ENCODE measurements around the gene LRRC37B.
"Not testable (repeated sequence)": the region's sequence is repeated elsewhere in the genome, so short reads cannot be mapped to it uniquely, and the experiment has no call there.

LRRC37B gene

DNA sequence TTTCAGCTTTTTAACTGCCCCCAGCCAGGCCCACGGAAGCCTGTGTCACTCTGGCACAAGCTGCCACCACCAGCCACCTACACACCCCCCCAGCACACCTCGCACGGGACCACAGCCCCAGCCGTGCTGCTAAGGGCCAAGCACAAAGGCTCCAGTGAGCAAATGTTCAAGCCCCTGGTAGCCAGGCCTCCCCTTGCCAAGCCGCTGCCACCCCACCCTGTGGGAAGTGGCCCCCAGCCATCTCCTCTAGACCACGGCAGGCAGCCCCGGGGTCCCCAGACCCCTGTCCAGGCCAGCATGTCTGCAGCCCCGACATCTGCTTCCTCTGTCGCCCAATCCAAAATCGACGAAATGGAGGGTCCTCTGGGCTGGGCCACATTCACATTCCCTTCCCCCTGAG, 35.1 kb downstream of the LRRC37B start:
- DNase-seq: not testable (repeated sequence)

DNA sequence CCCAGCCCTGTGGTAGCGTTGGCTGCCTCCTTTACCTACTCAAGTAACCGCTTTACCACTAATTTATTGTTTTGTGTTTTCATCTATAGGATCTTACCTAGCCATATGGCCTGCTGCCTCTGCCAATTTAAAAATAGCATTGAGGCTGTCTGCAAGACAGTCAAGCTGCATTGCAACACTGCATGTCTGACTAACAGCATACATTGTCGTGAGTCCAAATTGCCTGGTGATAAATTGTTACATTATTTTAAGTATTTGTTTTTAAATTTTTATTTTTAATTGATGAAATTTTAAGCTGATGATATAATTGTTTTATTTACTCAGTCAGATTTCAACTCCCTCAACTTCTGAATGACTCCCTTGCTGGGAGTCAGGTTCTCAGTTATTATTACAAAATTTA, 38.4 kb downstream of the LRRC37B start:
- not testable (repeated sequence) for DNase-seq

DNA sequence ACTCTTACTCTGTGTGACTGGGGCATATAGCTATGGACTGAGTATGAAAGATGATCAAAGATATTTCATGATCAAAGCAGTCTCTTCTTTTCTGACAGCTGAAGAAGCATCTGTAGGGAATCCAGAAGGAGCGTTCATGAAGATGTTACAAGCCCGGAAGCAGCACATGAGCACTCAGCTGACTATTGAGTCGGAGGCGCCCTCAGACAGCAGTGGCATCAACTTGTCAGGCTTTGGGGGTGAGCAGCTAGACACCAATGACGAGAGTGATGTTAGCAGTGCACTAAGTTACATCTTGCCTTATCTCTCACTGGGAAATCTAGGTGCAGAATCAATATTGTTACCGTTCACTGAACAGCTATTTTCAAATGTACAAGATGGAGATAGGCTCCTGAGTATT, 40.5 kb downstream of the LRRC37B start:
- DNase-seq: not testable (repeated sequence)

DNA sequence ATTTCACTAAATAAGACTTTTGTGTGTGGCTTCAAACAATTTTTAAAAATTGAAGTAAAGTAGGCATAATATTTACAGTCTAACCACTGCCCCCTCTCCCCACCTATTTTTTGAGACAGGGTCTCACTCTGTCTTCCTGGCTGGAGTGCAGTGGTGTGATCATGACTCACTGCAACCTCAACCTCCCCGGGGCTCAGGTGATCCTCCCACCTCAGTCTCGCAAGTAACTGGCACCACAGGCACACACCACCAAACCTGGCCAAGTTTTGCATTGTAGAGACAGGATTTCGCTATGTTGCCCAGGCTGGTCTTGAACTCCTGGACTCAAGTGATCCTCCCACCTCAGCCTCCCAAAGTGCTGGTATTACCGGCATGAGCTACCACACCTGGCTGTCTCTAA, 47.8 kb downstream of the LRRC37B start:
- DNase-seq: not testable (repeated sequence)

DNA sequence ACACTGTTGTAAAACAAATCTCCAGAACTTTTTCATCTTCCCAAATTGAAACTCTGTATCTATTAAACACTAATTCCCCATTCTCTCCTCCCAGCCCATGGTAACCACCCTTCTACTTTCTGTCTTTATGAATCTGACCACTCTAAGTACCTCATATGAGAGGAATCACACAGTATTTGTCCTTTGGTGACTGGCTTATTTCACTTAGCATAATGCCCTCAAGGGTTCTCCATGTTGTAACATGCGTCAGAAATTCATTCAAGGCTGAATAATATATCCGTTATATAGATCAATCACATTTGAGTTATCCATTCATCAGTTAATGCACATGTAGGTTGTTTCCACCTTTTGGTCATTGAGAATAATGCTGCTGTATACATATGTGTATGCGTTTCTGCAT, 48.2 kb downstream of the LRRC37B start:
- DNase-seq: not testable (repeated sequence)

DNA sequence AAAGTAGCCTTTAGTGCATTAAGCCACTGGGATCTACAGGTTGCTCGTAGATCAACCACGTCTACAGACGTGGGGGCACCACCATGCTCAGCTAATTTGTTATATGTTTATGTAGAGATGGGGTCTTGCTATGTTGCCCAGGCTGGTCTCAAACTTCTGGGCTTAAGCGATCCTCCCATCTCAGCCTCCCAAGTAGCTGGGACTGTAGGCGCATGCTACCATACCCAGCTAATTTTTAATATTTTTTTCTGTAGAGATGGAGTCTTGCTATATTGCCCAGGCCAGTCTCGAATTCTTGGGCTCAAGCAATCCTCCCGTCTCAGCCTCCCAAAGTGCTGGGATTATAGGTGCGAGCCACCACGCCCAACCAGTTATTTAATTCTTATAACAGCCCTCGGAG, 49.3 kb downstream of the LRRC37B start:
- DNase-seq: not testable (repeated sequence)

DNA sequence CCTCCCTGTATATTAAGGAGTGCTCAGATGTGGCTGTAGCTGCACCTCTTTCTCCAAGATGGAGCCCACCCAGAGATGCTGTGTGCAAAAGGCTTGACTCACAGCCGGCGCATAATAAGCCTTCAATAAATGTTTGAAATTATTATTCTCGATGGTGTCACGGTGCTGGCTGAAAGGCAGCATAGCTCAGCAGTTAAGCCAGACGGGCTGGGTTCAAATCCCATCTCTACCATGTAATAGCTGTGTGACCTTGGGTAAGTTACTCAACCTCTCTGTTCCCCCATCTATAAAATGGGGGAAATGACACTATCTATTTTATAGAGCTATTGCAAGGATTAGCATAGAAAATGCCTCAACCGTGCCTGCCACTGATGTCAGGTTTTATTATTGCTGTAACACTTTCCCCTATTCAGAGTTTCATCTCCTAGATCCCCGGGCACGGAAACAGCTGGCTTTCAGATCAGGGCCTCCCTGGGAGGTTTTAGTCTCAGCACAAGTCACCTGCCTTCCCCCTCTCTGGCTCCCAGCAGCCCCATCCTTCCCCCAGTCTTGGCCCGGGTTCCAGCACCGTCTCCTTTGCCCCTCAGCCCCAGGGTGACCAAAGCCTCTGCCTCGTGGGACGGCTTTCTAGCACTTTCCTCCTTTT, 50.4 kb downstream of the LRRC37B start:
- not testable (repeated sequence) for DNase-seq

DNA sequence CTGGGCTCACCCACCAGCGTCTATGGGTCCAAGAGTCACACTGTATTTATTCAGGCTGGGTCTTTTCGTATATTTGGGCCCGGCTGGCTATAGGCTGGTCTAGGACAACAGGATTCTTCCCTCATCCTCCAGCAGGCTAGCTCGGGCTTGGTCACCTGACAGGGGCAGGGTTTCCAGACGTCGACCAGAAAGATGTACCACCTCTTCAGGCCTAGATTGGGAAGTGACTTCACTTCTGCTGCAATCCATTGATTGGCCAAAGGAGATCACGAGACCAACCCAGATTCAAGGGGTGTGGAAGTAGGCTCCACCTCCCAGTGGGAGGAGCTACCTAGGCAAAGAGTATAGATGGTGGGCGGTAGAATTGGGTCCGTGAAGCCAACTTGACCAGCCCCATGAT, 53.5 kb downstream of the LRRC37B start:
- not testable (repeated sequence) for DNase-seq

DNA sequence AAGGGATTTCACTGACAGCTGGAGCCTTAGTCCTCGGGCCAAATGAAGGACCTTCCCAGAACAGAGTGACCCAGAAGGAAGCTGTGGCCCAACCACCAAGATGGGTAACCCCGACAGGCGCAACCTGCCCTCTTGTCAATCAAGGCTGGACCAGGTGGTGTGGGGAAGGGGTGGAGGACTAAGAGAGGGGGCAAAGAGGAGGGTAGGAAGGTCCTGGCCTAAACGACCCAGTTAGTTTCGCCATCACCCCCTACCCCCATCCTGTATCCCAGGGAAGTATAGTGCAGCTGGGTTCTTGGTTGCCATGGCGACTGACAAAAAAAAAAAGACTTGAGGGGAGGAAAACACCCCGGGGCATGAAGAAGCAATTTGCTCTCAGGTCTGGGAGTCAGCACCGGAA, 54.7 kb downstream of the LRRC37B start:
- DNase-seq: not testable (repeated sequence)

DNA sequence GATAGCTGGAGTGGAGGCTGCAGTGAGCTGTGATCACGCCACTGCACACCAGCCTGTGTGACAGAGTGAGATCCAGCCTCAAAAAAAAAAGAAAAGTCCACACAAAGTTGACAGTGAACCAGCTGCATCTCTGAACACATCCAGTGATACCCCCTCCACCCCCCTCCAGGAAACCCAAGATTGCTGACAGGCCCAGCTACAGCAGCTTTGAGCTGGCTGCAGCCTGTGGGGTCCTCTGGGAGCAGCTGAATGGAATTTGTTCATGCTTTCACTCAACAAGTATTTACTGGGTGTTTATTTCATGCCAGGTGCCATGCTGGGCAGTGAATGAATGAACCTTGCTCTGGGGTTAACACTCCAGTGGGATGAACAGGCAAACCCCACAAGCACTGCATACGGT, 56.9 kb downstream of the LRRC37B start:
- not testable (repeated sequence) for DNase-seq

DNA sequence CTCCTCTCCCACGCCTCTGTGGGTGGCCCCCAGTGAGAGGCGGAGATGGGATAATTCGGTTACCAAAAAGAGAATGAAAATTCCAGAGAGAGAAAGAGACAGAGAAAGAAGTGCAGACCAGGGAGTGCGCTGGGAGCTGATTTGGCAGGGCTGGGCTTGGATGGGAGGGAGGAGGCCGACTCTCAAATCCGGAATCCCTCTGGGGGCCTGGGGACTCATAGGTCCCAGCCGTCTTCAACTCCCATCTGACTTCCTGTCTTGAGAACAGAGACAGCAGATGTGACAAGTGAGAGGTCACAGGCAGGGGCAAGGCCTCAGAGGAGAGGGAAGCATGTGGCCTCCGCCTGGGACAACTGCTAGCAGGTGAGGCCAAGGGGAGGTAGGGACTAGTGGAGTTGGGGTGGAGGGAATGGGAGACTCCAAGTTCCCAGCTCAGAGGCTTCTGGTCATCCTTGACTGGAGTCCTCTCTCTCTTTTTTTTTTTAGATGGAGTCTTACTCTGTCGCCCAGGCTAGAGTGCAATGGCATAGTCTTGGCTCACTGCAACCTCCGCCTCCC, 59.0 kb downstream of the LRRC37B start:
- DNase-seq: not testable (repeated sequence)

DNA sequence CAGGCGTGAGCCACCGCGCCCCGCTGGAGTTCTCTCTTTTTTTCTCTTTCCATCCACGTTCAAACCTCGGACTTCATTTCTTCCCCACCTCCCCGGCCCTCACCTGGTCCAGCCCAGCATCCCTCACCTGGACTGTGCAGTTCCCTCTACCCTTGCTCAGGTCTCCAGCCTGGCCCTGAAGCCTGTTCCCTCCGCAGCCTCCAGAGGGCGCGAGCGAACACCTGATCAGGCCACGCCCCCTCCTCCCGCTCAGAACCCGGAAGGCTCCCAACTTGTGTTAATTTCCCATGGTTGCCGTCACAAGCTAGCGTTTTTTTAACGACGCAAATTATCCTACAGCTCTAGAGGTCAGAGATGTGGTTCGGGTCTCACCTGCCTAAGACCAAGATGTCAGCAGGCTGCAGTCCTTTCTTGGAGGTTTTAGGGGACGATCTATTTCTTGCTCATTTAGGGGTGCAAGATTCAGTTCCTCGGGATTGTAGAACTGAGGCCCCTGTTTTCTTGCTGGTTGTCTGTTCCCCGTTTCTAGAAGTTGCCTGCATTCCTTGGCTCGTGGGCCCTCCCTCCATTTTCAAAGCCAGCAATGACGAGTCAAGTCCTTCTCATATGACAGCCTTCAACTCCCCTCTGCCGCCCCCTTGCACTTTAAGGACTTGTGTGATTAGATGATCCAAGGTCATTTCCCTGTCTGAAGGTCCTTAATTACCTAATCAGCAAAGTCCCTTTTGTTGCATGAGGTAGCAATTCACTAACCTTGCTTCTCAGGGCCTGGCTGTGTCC, 59.9 kb downstream of the LRRC37B start:
- DNase-seq: not testable (repeated sequence)

DNA sequence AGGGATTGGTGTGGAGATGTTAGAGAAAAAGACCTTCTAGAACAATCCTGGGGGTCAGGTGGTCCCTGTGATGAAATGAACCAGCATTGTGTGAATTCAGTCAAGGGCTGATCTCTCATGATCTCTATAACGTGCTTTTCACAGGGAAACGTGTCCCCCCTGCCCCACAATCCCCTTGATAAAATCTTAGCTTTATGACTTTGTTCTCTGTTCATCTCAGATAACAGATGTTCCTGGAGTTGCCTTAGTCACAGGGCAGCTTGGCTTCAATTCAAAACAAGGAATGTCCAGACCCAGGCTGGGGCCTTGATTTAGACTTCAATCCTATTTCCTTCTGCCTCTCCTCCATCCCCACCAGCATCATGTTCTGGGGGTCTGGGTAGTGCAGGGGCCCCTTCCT, 61.9 kb downstream of the LRRC37B start:
- DNase-seq: not testable (repeated sequence)

DNA sequence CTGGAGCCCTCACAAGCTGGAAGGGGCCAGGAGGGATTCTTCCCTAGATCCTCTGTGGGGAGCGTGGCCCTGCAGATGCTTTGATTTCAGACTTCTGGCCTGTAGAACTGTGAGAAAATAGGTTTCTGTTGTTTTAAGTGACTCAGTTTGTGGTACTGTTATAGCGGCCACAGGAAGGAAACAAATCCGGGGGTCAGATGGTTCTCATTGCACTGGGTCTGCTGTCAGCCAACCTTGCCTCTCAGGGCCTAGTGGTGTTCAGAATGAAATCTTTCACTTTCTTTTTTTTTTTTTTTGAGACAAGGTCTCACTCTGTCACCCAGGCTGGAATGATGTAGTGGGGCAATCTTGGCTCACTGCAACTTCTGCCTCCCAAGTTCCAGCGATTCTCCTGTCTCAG, 64.8 kb downstream of the LRRC37B start:
- not testable (repeated sequence) for DNase-seq

DNA sequence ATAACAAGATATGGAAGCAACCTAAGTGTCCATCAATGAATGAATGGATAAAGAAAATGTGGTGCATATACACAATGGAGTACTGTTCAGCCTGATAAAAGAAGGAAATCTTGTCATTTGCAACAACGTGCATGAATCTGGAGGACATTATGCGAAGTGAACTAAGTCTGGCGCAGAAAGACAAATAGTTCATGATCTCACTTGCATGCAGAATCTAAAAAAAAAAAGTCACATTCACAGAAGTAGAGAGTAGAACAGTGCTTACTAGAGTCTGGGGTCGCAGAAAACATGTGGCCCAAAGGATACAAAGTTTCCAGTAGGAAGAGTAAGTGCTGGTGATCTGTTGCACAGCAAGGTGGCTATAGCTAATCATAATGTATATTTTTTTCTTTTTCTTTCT, 65.9 kb downstream of the LRRC37B start:
- DNase-seq: not testable (repeated sequence)

DNA sequence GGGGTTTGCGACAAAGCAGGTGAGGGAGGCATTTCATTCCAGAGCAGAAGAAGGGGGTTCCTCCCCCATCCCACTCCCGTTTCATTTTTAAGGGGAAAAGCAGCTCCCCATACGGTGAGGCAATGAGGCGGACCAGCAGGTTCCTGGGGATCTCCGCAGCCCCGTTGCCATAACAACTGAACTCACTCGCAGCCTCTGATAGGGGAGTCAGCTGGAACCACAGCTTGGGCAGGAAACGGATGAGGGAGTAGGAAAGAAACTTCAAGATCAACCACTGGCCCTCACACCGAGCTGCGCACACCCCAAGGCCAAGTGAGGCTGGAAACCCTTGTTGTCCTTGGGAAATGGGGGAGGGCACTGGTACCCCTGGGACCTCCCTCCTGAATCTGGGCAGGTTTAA, 72.6 kb downstream of the LRRC37B start:
- not testable (repeated sequence) for DNase-seq

DNA sequence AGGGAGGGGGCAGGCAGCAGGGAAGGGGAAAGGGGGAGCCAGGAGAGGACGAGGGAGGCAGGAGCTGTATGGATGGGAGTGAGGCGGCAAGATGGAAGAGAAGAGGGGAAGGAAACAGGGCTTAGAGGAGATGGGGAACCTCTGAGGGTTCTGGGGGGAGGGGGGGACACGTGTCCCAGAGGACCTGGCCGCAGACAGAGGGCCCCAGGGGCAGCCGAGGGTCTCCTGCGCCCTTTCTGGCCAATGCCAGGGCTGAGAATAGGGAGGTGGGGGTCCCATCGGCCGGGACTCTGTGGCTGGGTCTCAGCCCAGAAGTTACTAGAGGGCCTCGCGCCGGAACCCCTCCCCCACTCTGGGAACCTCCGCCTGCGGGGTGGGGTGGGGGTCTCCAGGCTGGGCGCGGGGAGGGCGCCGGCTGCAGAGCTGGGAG, 76.4 kb downstream of the LRRC37B start:
- not testable (repeated sequence) for DNase-seq

DNA sequence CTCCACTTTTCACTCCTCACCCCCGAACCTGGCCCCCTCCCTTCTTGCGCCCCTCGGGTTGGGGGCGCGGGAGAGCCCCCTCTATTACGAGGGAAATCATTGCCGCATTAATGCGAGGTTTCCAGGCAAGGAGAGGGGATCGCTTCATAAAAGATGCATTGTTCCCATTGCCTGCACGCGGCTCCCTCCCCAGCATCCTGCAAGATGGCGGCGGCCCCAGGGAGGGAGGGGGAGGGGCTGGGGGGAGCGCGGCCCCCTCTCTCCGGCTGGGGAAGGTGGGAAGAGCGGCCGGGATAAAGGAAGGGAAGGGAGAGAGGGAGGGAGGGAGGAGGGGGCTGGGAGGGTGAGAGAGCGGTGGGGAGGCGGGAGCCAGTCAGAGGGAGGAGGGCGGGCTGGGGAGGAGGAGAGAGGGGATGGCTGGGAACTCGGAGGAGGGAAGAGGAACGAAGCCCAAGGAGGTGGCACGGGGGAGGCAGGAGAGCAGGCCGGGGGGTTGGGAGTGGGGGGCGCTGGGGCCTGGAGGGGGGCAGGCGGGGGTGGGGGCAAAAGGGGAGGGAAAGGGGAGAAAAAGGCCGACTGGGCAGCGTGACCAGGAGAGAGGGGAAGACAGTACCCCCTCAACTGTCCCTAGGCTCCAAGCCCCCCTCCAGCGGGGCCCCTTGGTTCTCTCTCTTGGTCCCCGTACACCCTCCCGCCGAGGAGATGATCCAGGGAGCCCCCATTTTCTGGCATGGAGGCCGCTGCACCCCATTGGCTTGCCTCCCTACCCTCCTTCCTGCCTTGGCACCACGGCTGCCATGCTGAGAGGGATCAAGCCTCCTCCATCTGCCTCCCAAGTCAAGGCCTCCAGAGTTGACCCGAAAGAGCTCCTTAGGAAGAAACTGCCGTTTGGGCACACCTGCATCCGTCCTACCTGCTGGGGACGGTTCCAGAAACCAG, 77.1 kb downstream of the LRRC37B start:
- DNase-seq: not testable (repeated sequence)

DNA sequence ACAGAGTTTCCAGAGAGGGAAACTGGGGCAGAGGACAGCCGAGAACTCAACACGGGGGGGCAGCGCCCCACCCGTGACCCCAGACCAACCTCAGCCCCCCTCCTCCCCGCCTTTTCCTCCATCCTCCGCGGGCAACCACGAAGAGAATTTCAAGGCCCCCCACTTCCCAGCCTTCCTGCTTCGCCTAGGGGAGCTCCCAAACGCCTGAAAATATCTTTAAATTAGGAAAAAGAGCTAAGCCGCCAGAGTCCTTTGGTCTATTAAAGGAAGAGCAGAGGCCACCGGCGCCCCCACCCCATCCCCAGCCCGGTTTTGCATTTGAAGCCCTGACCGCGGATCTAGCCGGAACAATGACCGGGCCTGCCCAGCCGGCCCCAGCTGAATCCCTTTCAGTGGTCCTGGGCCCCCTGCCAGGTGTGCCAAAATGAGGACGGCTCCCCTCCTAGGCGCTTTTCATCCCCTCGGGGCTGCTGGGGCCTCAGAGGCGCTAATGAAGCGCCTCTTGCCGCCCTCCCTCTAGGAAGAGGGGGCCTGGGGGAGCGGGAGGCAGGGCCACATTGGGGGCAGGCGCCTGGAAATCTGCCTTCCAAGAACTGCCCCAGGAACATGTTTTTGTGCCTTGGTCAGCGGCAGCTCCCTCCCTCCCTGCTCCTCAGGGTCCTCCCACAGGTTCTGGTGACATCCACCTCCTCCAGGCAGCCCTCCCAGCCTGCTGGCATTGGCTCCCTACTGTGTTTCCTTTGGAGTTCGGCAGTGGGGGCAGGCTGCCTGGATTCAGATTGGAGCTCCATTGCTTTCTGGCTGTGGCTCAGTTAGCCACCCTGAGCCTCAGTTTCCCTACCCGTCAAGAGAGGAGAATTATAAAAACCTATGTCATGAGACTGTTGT, 78.0 kb downstream of the LRRC37B start:
- not testable (repeated sequence) for DNase-seq

DNA sequence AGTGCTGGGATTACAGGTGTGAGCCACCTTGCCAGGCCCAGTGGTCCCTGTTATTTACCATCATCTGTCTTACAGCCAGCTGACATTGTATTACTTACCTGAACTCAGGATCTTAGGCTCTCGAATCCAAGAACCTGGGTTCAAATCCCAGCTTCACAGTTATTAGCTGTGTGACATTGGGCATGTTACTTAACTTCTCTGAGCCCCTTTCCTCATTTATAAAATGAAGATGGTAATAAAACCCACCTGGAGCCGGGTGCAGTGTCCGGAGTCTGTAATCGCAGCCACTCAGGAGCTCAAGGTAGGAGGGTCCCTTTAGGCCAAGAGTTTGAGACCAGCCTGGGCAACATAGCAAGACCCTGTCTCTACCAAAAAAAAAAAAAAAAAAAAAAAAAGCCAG, 79.7 kb downstream of the LRRC37B start:
- DNase-seq: not testable (repeated sequence)

DNA sequence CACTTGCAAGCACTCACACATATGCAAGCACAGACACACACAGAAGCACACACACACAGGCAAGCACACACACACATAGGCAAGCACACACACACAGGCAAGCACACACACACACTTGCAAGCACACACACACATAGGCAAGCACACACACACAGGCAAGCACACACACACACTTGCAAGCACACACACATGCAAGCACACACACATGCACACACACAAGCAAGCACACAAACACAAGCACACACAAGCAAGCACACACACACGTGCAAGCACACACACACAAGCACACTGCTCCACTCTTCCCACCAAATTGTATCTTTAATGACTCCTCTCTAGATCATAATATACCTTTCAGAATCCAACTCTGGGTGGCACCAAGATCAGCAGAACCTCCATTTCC, 84.9 kb downstream of the LRRC37B start:
- not testable (repeated sequence) for DNase-seq

DNA sequence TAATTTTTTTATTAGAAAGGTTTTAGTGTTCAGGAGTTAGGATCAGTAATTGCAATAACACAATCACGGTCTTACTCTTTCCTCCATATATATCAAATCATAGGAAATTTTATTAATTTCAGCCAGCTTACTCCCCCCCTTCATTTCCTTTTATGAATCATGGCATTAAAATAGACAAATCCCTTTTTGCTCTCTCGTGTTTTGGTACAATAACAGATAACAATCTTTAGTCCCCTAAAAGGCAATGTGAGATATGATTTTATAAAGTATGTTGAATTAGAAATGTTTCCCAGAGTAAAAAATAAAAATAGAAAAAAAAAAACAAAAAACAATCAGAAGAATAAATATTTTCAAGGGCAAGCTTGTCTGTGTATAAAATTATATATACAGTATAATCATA, 92.5 kb downstream of the LRRC37B start:
- no peak for DNase-seq
